Muscle of leg (tissue), 11 donors: ENCODE measurements around the gene LRP2. TPM values are rescaled to one million over a fixed set of nuclear protein-coding genes. Genes with fewer than 3 reads are reported as not detected.
A peak's percentile ranks its signal among the peaks of the same experiment; 100 is the strongest.

Source experiments
- DNase-seq: peaks from one replicate; pipeline ENCODE4 v3.0.0; 2013
- H3K27ac ChIP-seq: one replicate; pipeline ENCODE4 v1.5.1; 2013; ENCODE audit warnings: mild to moderate bottlenecking, low read length, control low read depth
- H3K27me3 ChIP-seq: one replicate; pipeline ENCODE4 v1.6.1; 2013; ENCODE audit warnings: low read length; ENCODE audit not compliant: control insufficient read depth, insufficient read depth
- H3K36me3 ChIP-seq: one replicate; pipeline ENCODE4 v1.6.1; 2013; ENCODE audit warnings: low read length; ENCODE audit not compliant: control insufficient read depth, insufficient read depth
- H3K4me1 ChIP-seq: one replicate; pipeline ENCODE4 v1.6.1; 2013; ENCODE audit warnings: low read length; ENCODE audit not compliant: control insufficient read depth, insufficient read depth
- H3K4me3 ChIP-seq: one replicate; pipeline ENCODE4 v1.5.1; 2013; ENCODE audit warnings: low read length, control low read depth
- H3K9me3 ChIP-seq: replicated peaks from 2 replicates; pipeline ENCODE4 v1.6.1; 2013; ENCODE audit warnings: low read depth, low read length; ENCODE audit not compliant: control insufficient read depth
- WGBS: methylation state at CpG from one replicate; pipeline ENCODE4 v1.1.5; 2013; ENCODE audit warnings: missing lambda C conversion rate; ENCODE audit not compliant: insufficient coverage; 5-methylcytosine and 5-hydroxymethylcytosine counted together
- polyA plus RNA-seq, 8 donors: library from polyadenylated mRNA; unstranded; fragments of 120-200 nt; gene quantifications; one replicate each; pipeline versions ENCODE4 v1.2.1 to v1.2.3, GENCODE V29; 2013; ENCODE audit warnings: inconsistent platforms in 1 of 8, low replicate concordance in 1 of 8; ENCODE audit not compliant: insufficient read length in 8 of 8, insufficient read depth in 1 of 8
- total RNA-seq: library from RNA; stranded (reverse); fragments of 120-200 nt; gene quantifications from one replicate; pipeline ENCODE4 v1.2.4, GENCODE V29; 2013

Gene LRP2
- total and polyA plus RNA-seq, 9 donors: 0.05 to 0.40 (median 0.09) TPM; not detected in 1

GRCh38 chr2:169160926-169161481 lies 201.3 kb downstream of the LRP2 start:
- DNase-seq: no peak
- no peaks in the 10 kb centered on the region for H3K9me3 ChIP-seq
- no peak overlapping the region for H3K4me3 ChIP-seq
- no peaks in the 10 kb centered on the region for H3K27me3 ChIP-seq
- no peak overlapping the region for H3K27ac ChIP-seq
- H3K36me3 ChIP-seq: no peaks in the 10 kb centered on the region
- 88% methylated on average over 2 of the region's 2 CpGs for WGBS
- H3K4me1 ChIP-seq: no peaks in the 10 kb centered on the region

- H3K9me3 ChIP-seq: no peaks in the 10 kb centered on the region
- WGBS: no CpG with 5 or more reads among the region's 2 CpGs
These were observed 202.6 kb downstream of the LRP2 start for GRCh38 chr2:169159686-169160085.

GRCh38 chr2:169158874-169159273 lies 203.5 kb downstream of the LRP2 start:
- Histone ChIP-seq H3K9me3 (peaks cover 1% of the 10 kb centered on the region), H3K36me3 (no peaks in the 10 kb centered on the region), H3K4me3 (no peak overlapping the region), H3K27me3 (no peaks in the 10 kb centered on the region), H3K4me1 (no peaks in the 10 kb centered on the region), H3K27ac (no peak overlapping the region)
- DNase-seq: no peak
- WGBS: no CpG with 5 or more reads among the region's 1 CpG

More at GRCh38 chr2:169159686-169160085, 202.6 kb downstream of the LRP2 start:
- DNase-seq: no peak
- no peak overlapping the region for H3K4me3 ChIP-seq
- no peak overlapping the region for H3K27ac ChIP-seq
- H3K36me3 ChIP-seq: no peaks in the 10 kb centered on the region
- no peaks in the 10 kb centered on the region for H3K4me1 ChIP-seq
- no peaks in the 10 kb centered on the region for H3K27me3 ChIP-seq

DNA sequence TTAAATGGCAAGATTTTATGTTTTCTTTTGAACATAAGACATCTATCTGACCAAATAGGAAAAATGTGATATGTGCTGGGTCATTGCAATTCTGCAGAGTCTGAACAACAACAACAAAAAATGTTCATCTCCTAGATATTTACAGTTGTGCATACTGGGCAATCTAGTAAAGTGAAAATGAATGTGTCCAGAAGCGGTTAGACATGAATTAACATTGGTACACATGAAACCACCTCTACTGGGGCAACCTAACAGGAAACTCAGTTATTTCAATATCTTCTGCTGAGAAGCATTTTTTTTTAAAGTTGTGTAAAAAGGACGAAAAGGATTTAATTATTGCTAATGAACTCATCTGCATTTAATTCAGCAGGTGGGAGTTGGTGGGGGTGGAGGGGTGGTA lies 216.1 kb downstream of the LRP2 start:
- Histone ChIP-seq H3K4me3 (no peak overlapping the region), H3K27me3 (no peaks in the 10 kb centered on the region), H3K4me1 (no peaks in the 10 kb centered on the region), H3K27ac (no peak overlapping the region), H3K36me3 (no peaks in the 10 kb centered on the region), H3K9me3 (no peaks in the 10 kb centered on the region)
- DNase-seq: no peak
- no CpG with 5 or more reads among the region's 2 CpGs for WGBS

GRCh38 chr2:169143998-169144397 lies 218.3 kb downstream of the LRP2 start:
- Histone ChIP-seq H3K4me1 (no peaks in the 10 kb centered on the region), H3K27ac (no peak overlapping the region), H3K4me3 (no peak overlapping the region), H3K36me3 (no peaks in the 10 kb centered on the region), H3K9me3 (no peaks in the 10 kb centered on the region), H3K27me3 (no peaks in the 10 kb centered on the region)
- no peak for DNase-seq
- 73% methylated on average over 3 of the region's 3 CpGs for WGBS

DNA sequence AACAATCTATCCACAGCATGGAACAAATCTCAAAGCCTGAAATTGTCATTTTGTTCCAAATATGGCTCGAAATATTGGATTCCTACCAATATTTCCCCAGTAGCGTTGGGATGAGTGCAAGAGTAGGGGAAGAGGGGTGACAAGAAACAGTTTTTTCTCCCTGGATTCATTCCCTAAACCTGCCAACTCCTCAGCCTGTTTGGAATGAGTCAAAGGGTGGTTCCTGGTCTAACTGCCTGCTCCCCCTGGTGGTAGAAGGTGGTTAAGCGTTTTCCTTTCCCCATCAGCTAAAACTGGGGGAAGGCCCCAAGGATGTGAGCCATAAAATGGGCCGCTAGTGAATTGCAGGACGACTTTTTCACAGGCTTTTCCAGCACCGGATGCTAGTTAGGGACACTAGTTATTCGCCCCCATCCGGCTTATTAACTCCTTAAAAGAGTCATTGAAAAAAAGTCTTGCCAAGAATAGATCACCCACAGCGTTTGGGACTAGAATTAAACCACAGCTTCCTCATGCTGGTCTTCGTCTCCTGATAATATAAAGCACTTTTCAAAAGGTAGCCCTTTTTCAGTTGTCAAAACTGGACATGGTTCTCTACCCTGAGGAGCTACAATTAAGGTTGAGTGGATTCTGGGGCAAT lies 220.5 kb downstream of the LRP2 start:
- H3K36me3 ChIP-seq: no peaks in the 10 kb centered on the region
- no peak overlapping the region for H3K4me3 ChIP-seq
- no peaks in the 10 kb centered on the region for H3K9me3 ChIP-seq
- no peak overlapping the region for H3K27ac ChIP-seq
- DNase-seq: peak; percentile 37
- H3K4me1 ChIP-seq: no peaks in the 10 kb centered on the region
- H3K27me3 ChIP-seq: no peaks in the 10 kb centered on the region
- whole genome bisulfite sequencing: 12% methylated on average over 6 of the region's 10 CpGs

DNA sequence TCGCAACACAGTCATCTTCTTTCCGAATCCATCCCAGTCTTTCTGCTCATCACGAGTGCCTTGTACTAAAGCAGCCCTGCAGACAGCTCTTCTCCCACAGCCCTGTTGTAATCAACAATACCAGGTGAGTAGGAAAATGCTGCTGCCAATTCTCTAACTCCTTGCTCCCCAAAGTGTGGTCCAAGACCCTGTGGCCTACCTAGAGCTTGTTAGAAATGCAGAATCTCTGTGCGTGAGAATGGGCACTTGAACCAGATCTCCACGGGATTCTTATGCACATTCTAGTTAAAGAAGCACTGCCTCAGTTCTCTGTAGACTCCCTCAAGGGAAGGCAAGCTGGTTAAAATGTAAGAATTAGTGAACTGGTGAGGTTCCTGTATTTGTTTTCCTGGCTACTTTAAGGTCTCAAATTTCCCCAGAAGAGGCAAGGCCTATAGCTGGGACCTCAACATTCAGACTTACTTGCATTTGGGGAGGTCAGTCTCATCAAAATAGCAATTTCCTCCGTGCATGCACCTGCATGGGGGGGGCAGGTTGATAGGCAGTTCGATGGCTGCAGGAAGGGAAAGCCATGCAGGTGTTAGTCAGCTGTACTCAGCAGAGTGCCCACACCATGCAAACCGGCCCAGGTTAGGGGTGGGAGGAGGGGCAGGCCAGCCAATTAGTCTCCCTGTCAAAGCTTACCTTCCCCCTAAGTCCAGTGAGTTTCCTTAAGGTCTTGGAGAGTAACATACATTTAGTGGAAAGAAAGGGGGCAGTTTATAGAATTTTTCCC lies 222.2 kb downstream of the LRP2 start:
- H3K4me1 ChIP-seq: no peaks in the 10 kb centered on the region
- H3K36me3 ChIP-seq: no peaks in the 10 kb centered on the region
- no peaks in the 10 kb centered on the region for H3K27me3 ChIP-seq
- H3K27ac ChIP-seq: no peak overlapping the region
- no peak overlapping the region for H3K4me3 ChIP-seq
- no peak for DNase-seq
- H3K9me3 ChIP-seq: no peaks in the 10 kb centered on the region
- 67% methylated on average over 4 of the region's 8 CpGs for WGBS

DNA sequence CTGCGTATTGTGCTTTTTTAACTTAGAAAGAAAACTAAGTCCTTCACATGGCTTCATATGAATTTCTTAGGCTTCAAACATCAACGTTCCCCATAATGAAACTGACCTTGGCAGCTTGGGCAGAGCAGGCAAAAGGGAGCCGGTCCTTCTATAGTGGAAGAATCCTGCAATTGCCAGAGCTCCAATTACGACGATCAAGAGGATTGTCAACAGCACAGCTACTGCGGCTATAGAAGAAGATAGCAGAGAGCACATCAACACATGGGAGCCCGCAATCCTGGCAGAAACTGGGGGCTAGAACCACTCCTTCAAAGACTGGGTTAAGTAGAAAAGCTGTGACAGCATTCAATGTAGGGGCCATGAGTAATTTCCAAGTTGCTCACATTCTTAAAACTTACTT lies 223.2 kb downstream of the LRP2 start:
- no peaks in the 10 kb centered on the region for H3K4me1 ChIP-seq
- H3K27ac ChIP-seq: no peak overlapping the region
- 50% methylated on average over 5 of the region's 7 CpGs for WGBS
- no peaks in the 10 kb centered on the region for H3K27me3 ChIP-seq
- no peak for DNase-seq
- H3K4me3 ChIP-seq: no peak overlapping the region
- H3K36me3 ChIP-seq: no peaks in the 10 kb centered on the region
- H3K9me3 ChIP-seq: no peaks in the 10 kb centered on the region

DNA sequence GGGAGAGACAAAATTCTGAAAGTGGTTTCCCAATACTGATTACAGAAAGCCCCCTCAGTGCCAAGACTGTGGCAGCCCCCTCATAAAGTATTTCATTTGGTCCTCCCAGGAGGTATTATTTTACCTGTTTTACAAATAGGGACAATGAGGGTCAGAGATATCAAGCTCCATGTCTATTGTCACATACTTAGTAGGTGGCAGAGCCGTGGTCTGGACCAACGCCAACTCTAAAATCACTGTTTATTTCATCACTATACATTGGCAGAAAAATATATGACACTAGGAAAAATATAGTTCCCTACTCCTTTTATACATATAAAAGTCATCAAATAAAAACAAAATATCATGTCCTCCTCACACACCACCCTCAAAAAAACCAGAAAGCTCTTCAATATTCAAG lies 224.4 kb downstream of the LRP2 start:
- no CpG with 5 or more reads among the region's 2 CpGs for WGBS
- Histone ChIP-seq H3K36me3 (no peaks in the 10 kb centered on the region), H3K4me3 (no peak overlapping the region), H3K27me3 (no peaks in the 10 kb centered on the region), H3K27ac (no peak overlapping the region), H3K9me3 (no peaks in the 10 kb centered on the region), H3K4me1 (no peaks in the 10 kb centered on the region)
- DNase-seq: no peak

- no CpG with 5 or more reads among the region's 3 CpGs for WGBS
- no peak for DNase-seq
- no peaks in the 10 kb centered on the region for H3K36me3 ChIP-seq
- no peaks in the 10 kb centered on the region for H3K4me1 ChIP-seq
- no peak overlapping the region for H3K4me3 ChIP-seq
- H3K9me3 ChIP-seq: no peaks in the 10 kb centered on the region
- H3K27me3 ChIP-seq: no peaks in the 10 kb centered on the region
- H3K27ac ChIP-seq: no peak overlapping the region
These were observed 225.3 kb downstream of the LRP2 start for GRCh38 chr2:169136885-169137534.
